ENCODE results near the gene ALKBH3. TPM values are rescaled to one million over a fixed set of nuclear protein-coding genes. Genes with fewer than 3 reads are reported as not detected.
A peak's percentile ranks its signal among the peaks of the same experiment; 100 is the strongest.

The ALKBH3 gene
- total RNA-seq = 10 to 100 TPM; 27.4 to 43.1 (median 37.9) TPM
- polyA plus RNA-seq = 10 to 100 TPM; 28.3 to 47.1 (median 28.8) TPM
- long read RNA-seq, donor 1, transcript ALKBH3-201 (10 exons, 1,474 nt) = major isoform, 10 of 19 reads
- long read RNA-seq, donor 1, partial matches to known transcripts = 3 of 19 reads
- long read RNA-seq, donor 1, other reads (novel, unspliced or antisense) = 2 of 19 reads
- long read RNA-seq, donor 2, transcript ALKBH3-201 (10 exons, 1,474 nt) = major isoform, 13 of 24 reads
- long read RNA-seq, donor 2, partial matches to known transcripts = 1 of 24 reads
- long read RNA-seq, donor 2, other reads (novel, unspliced or antisense) = 10 of 24 reads

DNA sequence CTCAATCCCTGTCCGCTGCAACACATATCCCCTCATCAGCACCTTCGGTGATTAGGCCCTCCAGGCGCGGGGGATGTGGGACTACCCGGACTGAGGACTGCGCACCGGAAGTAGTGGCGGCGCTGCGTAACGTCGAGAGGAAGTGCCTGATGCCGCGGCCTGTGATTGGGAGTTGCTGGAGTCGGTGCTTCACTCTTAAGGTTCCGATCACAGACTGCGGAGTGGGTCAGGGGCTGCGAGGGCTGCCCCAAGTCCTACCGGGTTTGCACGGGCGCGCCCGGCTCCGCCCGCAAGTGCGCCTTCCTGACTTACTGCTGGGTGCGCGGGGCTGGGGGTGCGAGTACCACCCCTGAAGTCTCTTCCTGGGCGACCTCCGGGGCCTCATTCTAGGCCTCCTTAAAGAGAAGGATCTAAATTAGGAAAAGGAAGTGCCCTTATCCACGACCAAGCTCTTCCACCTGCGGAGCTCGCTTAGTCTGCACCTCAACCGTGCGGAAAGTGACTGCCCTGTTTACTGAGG lies at the start of gene ALKBH3:
TSS of gene ALKBH3 (plus strand) at position 192 of the 520 bp plus-strand sequence. CDS start 1,822 bp downstream, outside the sequence.
- Histone ChIP-seq H3K27ac (peak within 1 kb of the TSS; percentile 75), H3K4me3 (peak within 1 kb of the TSS; percentile 89), H3K27me3 (ENCODE audit: insufficient read depth in 3 of 3, low read length in 2 of 3) (no peaks in the 10 kb centered on the region), H3K36me3 (ENCODE audit: insufficient read depth in 1 of 2, low read depth in 1 of 2) (peaks cover 3 to 36% of the 10 kb centered on the region in 2 donors), H3K4me1 (peaks cover 20% of the 10 kb centered on the region), H3K9me3 (no peaks in the 10 kb centered on the region)
- intact Hi-C loops (cut with DNase I) = no loop called here
- peak; percentile 90 to 96 for DNase-seq
- TF ChIP-seq, protein P1, sequence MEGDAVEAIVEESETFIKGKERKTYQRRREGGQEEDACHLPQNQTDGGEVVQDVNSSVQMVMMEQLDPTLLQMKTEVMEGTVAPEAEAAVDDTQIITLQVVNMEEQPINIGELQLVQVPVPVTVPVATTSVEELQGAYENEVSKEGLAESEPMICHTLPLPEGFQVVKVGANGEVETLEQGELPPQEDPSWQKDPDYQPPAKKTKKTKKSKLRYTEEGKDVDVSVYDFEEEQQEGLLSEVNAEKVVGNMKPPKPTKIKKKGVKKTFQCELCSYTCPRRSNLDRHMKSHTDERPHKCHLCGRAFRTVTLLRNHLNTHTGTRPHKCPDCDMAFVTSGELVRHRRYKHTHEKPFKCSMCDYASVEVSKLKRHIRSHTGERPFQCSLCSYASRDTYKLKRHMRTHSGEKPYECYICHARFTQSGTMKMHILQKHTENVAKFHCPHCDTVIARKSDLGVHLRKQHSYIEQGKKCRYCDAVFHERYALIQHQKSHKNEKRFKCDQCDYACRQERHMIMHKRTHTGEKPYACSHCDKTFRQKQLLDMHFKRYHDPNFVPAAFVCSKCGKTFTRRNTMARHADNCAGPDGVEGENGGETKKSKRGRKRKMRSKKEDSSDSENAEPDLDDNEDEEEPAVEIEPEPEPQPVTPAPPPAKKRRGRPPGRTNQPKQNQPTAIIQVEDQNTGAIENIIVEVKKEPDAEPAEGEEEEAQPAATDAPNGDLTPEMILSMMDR (IDR thresholded peaks at IDR 0.05) = peak; percentile 6
- WGBS, 3 donors = 0 to 1% (median 1%) methylated on average over 36 of the region's 36 CpGs
- peak; percentile 100 for ATAC-seq

DNA sequence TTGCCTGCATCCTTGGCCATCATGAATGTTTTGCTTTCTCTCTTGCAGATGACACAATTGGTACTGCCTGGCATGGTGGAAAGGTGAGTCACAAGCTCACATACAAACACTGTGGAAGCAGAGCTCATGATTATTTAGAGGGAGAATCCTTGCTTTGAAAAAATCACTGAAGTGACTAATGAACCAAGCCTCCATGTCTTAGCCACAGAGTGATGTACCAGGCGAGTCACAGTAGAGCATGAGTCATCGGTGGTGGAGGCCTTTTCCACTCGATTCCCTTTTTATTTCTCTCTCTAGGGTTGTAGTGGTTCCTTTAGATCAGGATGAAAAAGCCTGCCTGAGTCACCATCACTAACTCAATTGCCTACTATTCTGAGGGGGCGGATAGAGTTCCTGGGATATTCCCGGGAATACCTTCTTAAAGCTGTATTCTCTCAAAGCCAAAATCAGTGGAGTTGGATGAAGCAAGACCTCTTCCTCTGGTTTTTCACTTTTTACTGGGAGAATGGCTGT lies 49.6 kb upstream of the ALKBH3 start:
- peaks cover 71% of the 10 kb centered on the region for H3K4me1 ChIP-seq
- no peaks in the 10 kb centered on the region for H3K36me3 ChIP-seq (ENCODE audit: insufficient read depth in 1 of 2, low read depth in 1 of 2)
- peak overlapping the region; percentile 35 for H3K4me3 ChIP-seq
- H3K9me3 ChIP-seq = no peaks in the 10 kb centered on the region
- intact Hi-C loops (cut with DNase I) = no loop called here
- peak; percentile 30 to 59 for DNase-seq
- TF ChIP-seq, protein P1 (IDR thresholded peaks at IDR 0.05) = no peak
- no peaks in the 10 kb centered on the region for H3K27me3 ChIP-seq (ENCODE audit: insufficient read depth in 3 of 3, low read length in 2 of 3)
- H3K27ac ChIP-seq = peak overlapping the region; percentile 80
- WGBS, 3 donors = 38 to 68% (median 39%) methylated on average over 5 of the region's 5 CpGs
- peak; percentile 99 to 100 (median 100) for ATAC-seq

DNA sequence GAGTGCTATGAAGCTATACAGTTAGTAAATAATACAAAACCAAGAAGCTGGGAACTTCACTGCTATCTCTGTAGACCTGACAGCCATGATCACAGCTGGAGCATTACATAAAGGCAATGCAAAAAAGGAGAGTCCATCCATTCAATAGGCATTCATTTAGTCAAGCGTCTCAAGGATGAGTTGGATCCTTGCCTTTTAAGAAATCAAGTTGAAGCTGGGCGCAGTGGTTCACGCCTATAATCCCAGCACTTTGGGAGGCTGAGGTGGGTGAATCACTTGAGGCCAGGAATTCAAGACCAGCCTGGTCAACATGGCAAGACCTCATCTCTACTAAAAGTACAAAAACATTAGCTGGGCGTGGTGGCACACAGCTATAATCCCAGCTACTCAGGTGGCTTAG lies 48.1 kb upstream of the ALKBH3 start:
- Histone ChIP-seq H3K27ac (no peak overlapping the region), H3K36me3 (ENCODE audit: insufficient read depth in 1 of 2, low read depth in 1 of 2) (no peaks in the 10 kb centered on the region), H3K9me3 (no peaks in the 10 kb centered on the region), H3K4me1 (peaks cover 72% of the 10 kb centered on the region), H3K4me3 (no peak overlapping the region), H3K27me3 (ENCODE audit: insufficient read depth in 3 of 3, low read length in 2 of 3) (no peaks in the 10 kb centered on the region)
- DNase-seq (no peak), ATAC-seq (no peak)
- 96 to 99% (median 97%) methylated on average over 4 of the region's 4 CpGs for WGBS, 3 donors
- intact Hi-C loops (cut with DNase I) = no loop called here
- TF ChIP-seq, protein P1 (IDR thresholded peaks at IDR 0.05) = no peak

- Histone ChIP-seq H3K4me1 (peaks cover 74% of the 10 kb centered on the region), H3K4me3 (no peak overlapping the region), H3K27ac (no peak overlapping the region), H3K36me3 (ENCODE audit: insufficient read depth in 1 of 2, low read depth in 1 of 2) (peaks cover 0 to 2% of the 10 kb centered on the region in 2 donors), H3K9me3 (no peaks in the 10 kb centered on the region), H3K27me3 (ENCODE audit: insufficient read depth in 3 of 3, low read length in 2 of 3) (no peaks in the 10 kb centered on the region)
- TF ChIP-seq, protein P1 (IDR thresholded peaks at IDR 0.05) = no peak
- WGBS, 3 donors = 65 to 79% (median 78%) methylated on average over 1 of the region's 1 CpG
- intact Hi-C loops (cut with DNase I) = no loop called here
- DNase-seq (no peak), ATAC-seq (no peak)
Measured at GRCh38 chr11:43833657-43834073, 47.0 kb upstream of the ALKBH3 start.
